GM23338 (cell line): ENCODE measurements around the gene TEKT3. TPM values are rescaled to one million over a fixed set of nuclear protein-coding genes. Genes with fewer than 3 reads are reported as not detected.

Source experiments
- ATAC-seq: fragments of 200-7000 bp; cut with Tn5 transposase; 3 replicates; pipeline ENCODE4 v1.9.1; 2020
- DNase-seq: peaks from one replicate; pipeline ENCODE4 v3.0.0-alpha.2; 2015; ENCODE audit warnings: low spot score
- H2AFZ ChIP-seq: fragments of 200-600 bp; sonication (generic); 2 replicates; pipeline ENCODE4 v1.8.0; 2016; ENCODE audit warnings: antibody characterized with exemption, mild to moderate bottlenecking, moderate library complexity
- H3F3A ChIP-seq: fragments of 200-600 bp; sonication (generic); replicated peaks from 2 replicates; pipeline ENCODE4 v1.8.0; 2017; ENCODE audit warnings: antibody characterized with exemption, mixed run types, low read depth
- H3K27ac ChIP-seq: fragments of 200-600 bp; sonication (generic); 2 replicates; pipeline ENCODE4 v1.6.1; 2016; ENCODE audit warnings: low read depth
- H3K27me3 ChIP-seq: fragments of 200-600 bp; sonication (generic); 2 replicates; pipeline ENCODE4 v1.8.0; 2016; ENCODE audit warnings: mild to moderate bottlenecking, mixed run types, moderate library complexity; ENCODE audit not compliant: insufficient read depth
- H3K36me3 ChIP-seq: fragments of 200-600 bp; sonication (generic); 2 replicates; pipeline ENCODE4 v1.8.0; 2016; ENCODE audit warnings: mild to moderate bottlenecking; ENCODE audit not compliant: insufficient read depth
- H3K4me1 ChIP-seq: fragments of 200-600 bp; sonication (generic); 2 replicates; pipeline ENCODE4 v1.8.0; 2016; ENCODE audit warnings: mild to moderate bottlenecking, moderate library complexity; ENCODE audit not compliant: insufficient read depth
- H3K4me2 ChIP-seq: fragments of 200-600 bp; sonication (generic); 2 replicates; pipeline ENCODE4 v1.7.1; 2017; ENCODE audit warnings: mixed run types
- H3K4me3 ChIP-seq: fragments of 200-600 bp; sonication (generic); 2 replicates; pipeline ENCODE4 v1.6.1; 2016; ENCODE audit warnings: mixed run types
- H3K79me2 ChIP-seq: fragments of 200-600 bp; sonication (generic); replicated peaks from 2 replicates; pipeline ENCODE4 v1.8.0; 2017; ENCODE audit warnings: mild to moderate bottlenecking; ENCODE audit not compliant: insufficient read depth
- H3K9me2 ChIP-seq: fragments of 200-600 bp; sonication (generic); 2 replicates; pipeline ENCODE4 v1.8.0; 2017; ENCODE audit not compliant: insufficient read depth
- H4K20me1 ChIP-seq: fragments of 200-600 bp; sonication (generic); replicated peaks from 2 replicates; pipeline ENCODE4 v1.8.0; 2017; ENCODE audit warnings: mild to moderate bottlenecking; ENCODE audit not compliant: insufficient read depth
- H3K27ac Mint-ChIP-seq: 2 replicates; pipeline ENCODE4 v1.8.0; 2020; ENCODE audit warnings: inconsistent platforms, mild to moderate bottlenecking, moderate library complexity, mixed read lengths
- H3K27me3 Mint-ChIP-seq: 3 replicates; pipeline ENCODE4 v1.8.0; 2022; ENCODE audit warnings: low read depth, mild to moderate bottlenecking, moderate library complexity, mixed read lengths, inconsistent platforms; ENCODE audit not compliant: insufficient read depth, poor library complexity
- H3K36me3 Mint-ChIP-seq: 3 replicates; pipeline ENCODE4 v1.8.0; 2021; ENCODE audit warnings: low read depth, mild to moderate bottlenecking, inconsistent platforms, moderate library complexity, mixed read lengths
- H3K4me1 Mint-ChIP-seq: 3 replicates; pipeline ENCODE4 v1.8.0; 2020; ENCODE audit warnings: mild to moderate bottlenecking, inconsistent platforms, mixed read lengths
- H3K4me3 Mint-ChIP-seq: 3 replicates; pipeline ENCODE4 v1.8.0; 2021; ENCODE audit warnings: moderate library complexity, mild to moderate bottlenecking, inconsistent platforms, mixed read lengths
- H3K9me3 Mint-ChIP-seq: 3 replicates; pipeline ENCODE4 v1.8.0; 2020; ENCODE audit warnings: moderate library complexity, mild to moderate bottlenecking, inconsistent platforms, mixed read lengths
- CREB1 ChIP-seq: fragments of 250-450 bp; sonication (Bioruptor Pico); IDR thresholded peaks from 2 replicates; pipeline ENCODE4 v1.5.0; 2020; ENCODE audit warnings: low read depth, mild to moderate bottlenecking, moderate library complexity
- CTCF ChIP-seq, 2 experiments: fragments of 200-600 bp in 1 of 2; sonication (generic) in 1 of 2; conservative IDR thresholded peaks; 2 replicates each; pipeline versions ENCODE4 v1.5.1 to v1.6.1; 2016 to 2017; ENCODE audit warnings: antibody characterized with exemption in 2 of 2, low read depth in 2 of 2, mild to moderate bottlenecking in 2 of 2, moderate library complexity in 1 of 2
- EZH2 ChIP-seq: fragments of 200-600 bp; sonication (generic); IDR thresholded peaks from one replicate; pipeline ENCODE4 v1.8.0; 2017; ENCODE audit warnings: antibody characterized with exemption, mild to moderate bottlenecking, low read depth; ENCODE audit not compliant: unreplicated experiment
- JUNB ChIP-seq: IDR thresholded peaks from one replicate; pipeline ENCODE4 v1.6.1; 2016; ENCODE audit warnings: antibody characterized with exemption; ENCODE audit not compliant: unreplicated experiment
- NANOG ChIP-seq: IDR thresholded peaks from 2 replicates; pipeline ENCODE4 v1.6.1; 2016; ENCODE audit warnings: antibody characterized with exemption, borderline replicate concordance
- POLR2AphosphoS5 ChIP-seq: IDR thresholded peaks from 2 replicates; pipeline ENCODE4 v1.6.1; 2016; ENCODE audit warnings: antibody characterized with exemption, low read depth
- REST ChIP-seq: IDR thresholded peaks from one replicate; pipeline ENCODE4 v1.6.1; 2018; ENCODE audit warnings: antibody characterized with exemption; ENCODE audit not compliant: unreplicated experiment
- STAT1 ChIP-seq: IDR thresholded peaks from one replicate; pipeline ENCODE4 v1.6.1; 2016; ENCODE audit warnings: antibody characterized with exemption; ENCODE audit not compliant: unreplicated experiment
- ZNF114 ChIP-seq: fragments of 250-450 bp; sonication (Bioruptor Pico); IDR thresholded peaks from 2 replicates; pipeline ENCODE4 v1.5.0; 2020; ENCODE audit warnings: mild to moderate bottlenecking, moderate library complexity
- ZNF462 ChIP-seq: fragments of 250-450 bp; sonication (Bioruptor Pico); IDR thresholded peaks from 2 replicates; pipeline ENCODE4 v1.5.0; 2020; ENCODE audit warnings: mild to moderate bottlenecking, moderate library complexity
- polyA plus RNA-seq: library from polyadenylated mRNA; unstranded; fragments of >200 nt; fragmentation: Nextera tagmentation; extraction: Ambion mirVana; gene quantifications from 2 replicates; pipeline ENCODE4 v1.2.1, GENCODE V29; 2016
- total RNA-seq: library from RNA; depleted of rRNA; stranded (reverse); fragments of >200 nt; shearing (Covaris generic); gene quantifications from 2 replicates; pipeline ENCODE4 v1.2.3, GENCODE V29; 2014

The TEKT3 gene
- total and polyA plus RNA-seq, 2 experiments from 2014 or later, result 1.6 to 2.0 TPM

GRCh38 chr17:15335446-15335845 is 6.0 kb downstream of the TEKT3 start (continued):
- TF ChIP-seq REST (no peak), CREB1 (CRISPR knock-in tag) (no peak), EZH2 (no peak)

- no peak overlapping the region for H3K4me3 ChIP-seq
- Mint-ChIP-seq H3K4me1 (peaks cover 27% of the 10 kb centered on the region), H3K27ac (no peak overlapping the region), H3K27me3 (peaks cover 5% of the 10 kb centered on the region), H3K36me3 (peaks cover 12% of the 10 kb centered on the region; the same call in 2 of the 3 replicates), H3K9me3 (peaks cover 25% of the 10 kb centered on the region), H3K4me3 (no peak overlapping the region)
- H3K4me1 ChIP-seq, result peaks cover 17% of the 10 kb centered on the region
- no peaks in the 10 kb centered on the region for H3F3A ChIP-seq
- ATAC-seq (no peak), DNase-seq (no peak)
- no peak for TF ChIP-seq JUNB
- no peak for TF ChIP-seq NANOG
- no peak for TF ChIP-seq ZNF114 (CRISPR knock-in tag)
- no peak for TF ChIP-seq STAT1
- TF ChIP-seq REST, result no peak
- TF ChIP-seq CTCF (conservative IDR thresholded peaks at IDR 0.05; ENCODE audit: low read depth in 2 of 2), result no peak
- no peak for TF ChIP-seq POLR2AphosphoS5
- TF ChIP-seq ZNF462 (CRISPR knock-in tag), result no peak
- 0 out of 2 replicates have a peak, but pooled peaks cover 3% of the 10 kb centered on the region for H3K9me2 ChIP-seq
- H3K36me3 ChIP-seq, result no peaks in the 10 kb centered on the region
- H4K20me1 ChIP-seq, result no peaks in the 10 kb centered on the region
- no peak overlapping the region for H2AFZ ChIP-seq
- no peaks in the 10 kb centered on the region for H3K79me2 ChIP-seq
- no peaks in the 10 kb centered on the region for H3K27me3 ChIP-seq
- H3K27ac ChIP-seq, result no peak overlapping the region
- H3K4me2 ChIP-seq, result no peak overlapping the region
Observed at GRCh38 chr17:15334266-15334665, 7.1 kb downstream of the TEKT3 start.
